ENCODE measurements around the gene CHPF. TPM values are rescaled to one million over a fixed set of nuclear protein-coding genes. Genes with fewer than 3 reads are reported as not detected.

CHPF gene, protein sequence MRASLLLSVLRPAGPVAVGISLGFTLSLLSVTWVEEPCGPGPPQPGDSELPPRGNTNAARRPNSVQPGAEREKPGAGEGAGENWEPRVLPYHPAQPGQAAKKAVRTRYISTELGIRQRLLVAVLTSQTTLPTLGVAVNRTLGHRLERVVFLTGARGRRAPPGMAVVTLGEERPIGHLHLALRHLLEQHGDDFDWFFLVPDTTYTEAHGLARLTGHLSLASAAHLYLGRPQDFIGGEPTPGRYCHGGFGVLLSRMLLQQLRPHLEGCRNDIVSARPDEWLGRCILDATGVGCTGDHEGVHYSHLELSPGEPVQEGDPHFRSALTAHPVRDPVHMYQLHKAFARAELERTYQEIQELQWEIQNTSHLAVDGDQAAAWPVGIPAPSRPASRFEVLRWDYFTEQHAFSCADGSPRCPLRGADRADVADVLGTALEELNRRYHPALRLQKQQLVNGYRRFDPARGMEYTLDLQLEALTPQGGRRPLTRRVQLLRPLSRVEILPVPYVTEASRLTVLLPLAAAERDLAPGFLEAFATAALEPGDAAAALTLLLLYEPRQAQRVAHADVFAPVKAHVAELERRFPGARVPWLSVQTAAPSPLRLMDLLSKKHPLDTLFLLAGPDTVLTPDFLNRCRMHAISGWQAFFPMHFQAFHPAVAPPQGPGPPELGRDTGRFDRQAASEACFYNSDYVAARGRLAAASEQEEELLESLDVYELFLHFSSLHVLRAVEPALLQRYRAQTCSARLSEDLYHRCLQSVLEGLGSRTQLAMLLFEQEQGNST
- 13.8 and 15.8 TPM in 2 replicates for total RNA-seq (2021)
- Bru-seq, nascent RNA: percentile 40 among the genes with signal in this experiment
- BruChase-seq, experiment 1, labeled RNA remaining after a 2-hour chase: percentile 46 among the genes with signal in this experiment
- BruChase-seq, experiment 2, labeled RNA remaining after a 6-hour chase: percentile 52 among the genes with signal in this experiment
- long read RNA-seq, transcript CHPF-201 (4 exons, 3,013 nt): major isoform, 64 of 79 reads
- long read RNA-seq, partial matches to known transcripts: 10 of 79 reads
- long read RNA-seq, other reads (novel, unspliced or antisense): 2 of 79 reads

DNA sequence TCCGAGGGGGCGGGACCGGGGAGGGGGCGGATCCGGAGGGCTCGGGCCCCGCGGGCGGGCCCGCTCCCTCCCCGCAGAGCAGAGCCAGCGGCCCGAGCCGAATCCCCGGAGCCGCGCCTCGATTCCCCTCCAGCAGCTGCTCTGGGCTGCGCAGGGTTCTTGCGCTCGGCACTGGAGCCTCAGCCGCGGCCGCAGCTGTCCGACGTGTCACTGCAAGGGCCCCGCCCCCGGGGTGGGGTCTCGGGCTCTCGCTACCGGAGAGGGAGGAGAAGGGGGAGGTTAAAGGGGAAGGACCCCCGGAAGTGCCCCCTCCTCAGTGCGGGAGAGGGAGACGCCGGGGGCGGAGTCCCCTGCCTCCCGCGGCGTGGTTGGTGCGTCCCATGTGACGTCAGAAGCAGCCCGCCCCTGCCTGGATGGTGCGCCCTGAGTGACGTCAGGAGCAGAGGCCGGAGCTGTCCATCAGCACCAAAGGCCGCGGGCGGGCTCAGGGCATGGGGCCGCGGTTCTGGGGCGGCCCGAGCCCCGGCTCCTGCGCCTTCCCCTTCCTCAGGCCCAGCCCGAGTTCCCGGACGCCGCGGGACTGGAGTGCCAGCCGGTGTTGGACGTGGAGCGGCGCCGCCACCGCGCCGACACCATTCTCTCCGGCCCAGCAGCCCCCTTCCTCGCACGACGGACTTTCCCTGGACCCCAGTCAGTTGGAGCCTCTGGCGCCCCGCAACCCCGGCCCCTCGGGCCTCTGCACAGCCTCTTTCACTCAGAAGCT lies at the start of gene CHPF, which contains the start of gene TMEM198:
Gene CHPF (minus strand): TSS at position 214 of the 763 bp plus-strand sequence. CDS start 271 bp downstream, outside the sequence.
Gene TMEM198 (plus strand): TSS at position 433 of the 763 bp plus-strand sequence. CDS start 700 bp downstream, outside the sequence.
- H3K4me3 ChIP-seq (ENCODE audit: low read depth, low read length, poor library complexity, severe bottlenecking): peak within 1 kb of the TSS; percentile 64
- TF ChIP-seq, protein P1, sequence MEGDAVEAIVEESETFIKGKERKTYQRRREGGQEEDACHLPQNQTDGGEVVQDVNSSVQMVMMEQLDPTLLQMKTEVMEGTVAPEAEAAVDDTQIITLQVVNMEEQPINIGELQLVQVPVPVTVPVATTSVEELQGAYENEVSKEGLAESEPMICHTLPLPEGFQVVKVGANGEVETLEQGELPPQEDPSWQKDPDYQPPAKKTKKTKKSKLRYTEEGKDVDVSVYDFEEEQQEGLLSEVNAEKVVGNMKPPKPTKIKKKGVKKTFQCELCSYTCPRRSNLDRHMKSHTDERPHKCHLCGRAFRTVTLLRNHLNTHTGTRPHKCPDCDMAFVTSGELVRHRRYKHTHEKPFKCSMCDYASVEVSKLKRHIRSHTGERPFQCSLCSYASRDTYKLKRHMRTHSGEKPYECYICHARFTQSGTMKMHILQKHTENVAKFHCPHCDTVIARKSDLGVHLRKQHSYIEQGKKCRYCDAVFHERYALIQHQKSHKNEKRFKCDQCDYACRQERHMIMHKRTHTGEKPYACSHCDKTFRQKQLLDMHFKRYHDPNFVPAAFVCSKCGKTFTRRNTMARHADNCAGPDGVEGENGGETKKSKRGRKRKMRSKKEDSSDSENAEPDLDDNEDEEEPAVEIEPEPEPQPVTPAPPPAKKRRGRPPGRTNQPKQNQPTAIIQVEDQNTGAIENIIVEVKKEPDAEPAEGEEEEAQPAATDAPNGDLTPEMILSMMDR (conservative IDR thresholded peaks at IDR 0.05; ENCODE audit: low read depth, low read length): no peak
- TF ChIP-seq EZH2 (IDR thresholded peaks at IDR 0.05; ENCODE audit: borderline replicate concordance, low read depth, low read length, poor library complexity, severe bottlenecking): no peak
- peak; percentile 97 for DNase-seq (ENCODE audit: low spot score)
- H3K4me1 ChIP-seq (ENCODE audit: insufficient read depth, low read length, poor library complexity, severe bottlenecking): peaks cover 11% of the 10 kb centered on the region
- ChIA-PET POLR2A (ENCODE audit: low non-redundant PET) (interaction anchor here (0.7 kb wide), 1 partner anchor 1716 kb away, joined by 3 read pairs; no protein-coding TSS in a partner anchor), CTCF (interaction anchor here (0.6 to 1.7 kb wide), 4 partner anchors 14 to 101 kb away, joined by 3 to 7 read pairs (median 4); no protein-coding TSS in a partner anchor)
- intact Hi-C loops (cut with micrococcal nuclease; ENCODE audit: unreplicated experiment): loop anchor here (1.0 to 2.0 kb wide), 2 partner anchors 54 to 145 kb away; partner anchors contain the start of gene STK11IP
- H3K36me3 ChIP-seq (ENCODE audit: insufficient read depth, low read length, poor library complexity, severe bottlenecking): peaks cover 3% of the 10 kb centered on the region
- BruUV-seq (replicated peaks): no TSS peak
- H3K9me3 ChIP-seq (ENCODE audit: low read depth, low read length, poor library complexity, severe bottlenecking): no peaks in the 10 kb centered on the region
- peak within 1 kb of the TSS; percentile 73 for H3K27ac ChIP-seq (ENCODE audit: low read depth, low read length, poor library complexity, severe bottlenecking)
- no peaks in the 10 kb centered on the region for H3K27me3 ChIP-seq (replicated peaks; ENCODE audit: insufficient read depth, low read depth, low read length, poor library complexity)

DNA sequence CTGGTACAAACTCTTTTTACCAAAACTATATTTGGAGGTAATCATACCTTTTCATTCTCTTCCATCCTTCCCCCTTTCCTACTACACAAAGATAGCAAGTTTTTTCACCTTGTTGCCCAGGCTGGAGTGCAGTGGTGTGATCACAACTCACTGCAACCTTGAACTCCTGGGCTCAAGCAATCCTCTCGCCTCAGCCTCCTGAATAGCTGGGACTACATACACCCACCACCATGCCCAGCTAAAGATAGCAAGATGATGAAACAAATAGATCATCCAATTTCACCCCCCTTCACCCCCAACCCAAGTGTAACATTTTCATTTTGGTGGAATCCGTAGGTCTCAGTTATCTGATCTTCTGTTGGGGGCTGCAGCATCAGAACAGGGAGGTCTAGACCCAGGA lies 49.5 kb upstream of the CHPF start:
- BruUV-seq (replicated peaks): no TSS peak
- ChIA-PET POLR2A (ENCODE audit: low non-redundant PET) (no interaction called here), CTCF (interaction anchor here (0.5 kb wide), 1 partner anchor 33 kb away, joined by 3 read pairs; no protein-coding TSS in a partner anchor)
- no peaks in the 10 kb centered on the region for H3K9me3 ChIP-seq (ENCODE audit: low read depth, low read length, poor library complexity, severe bottlenecking)
- no peaks in the 10 kb centered on the region for H3K27me3 ChIP-seq (replicated peaks; ENCODE audit: insufficient read depth, low read depth, low read length, poor library complexity)
- H3K4me1 ChIP-seq (ENCODE audit: insufficient read depth, low read length, poor library complexity, severe bottlenecking): peaks cover 23% of the 10 kb centered on the region
- H3K4me3 ChIP-seq (ENCODE audit: low read depth, low read length, poor library complexity, severe bottlenecking): no peak overlapping the region
- intact Hi-C loops (cut with micrococcal nuclease; ENCODE audit: unreplicated experiment): no loop called here
- TF ChIP-seq EZH2 (IDR thresholded peaks at IDR 0.05; ENCODE audit: borderline replicate concordance, low read depth, low read length, poor library complexity, severe bottlenecking): no peak
- TF ChIP-seq, protein P1 (conservative IDR thresholded peaks at IDR 0.05; ENCODE audit: low read depth, low read length): no peak
- DNase-seq (ENCODE audit: low spot score): no peak
- H3K36me3 ChIP-seq (ENCODE audit: insufficient read depth, low read length, poor library complexity, severe bottlenecking): no peaks in the 10 kb centered on the region
- H3K27ac ChIP-seq (ENCODE audit: low read depth, low read length, poor library complexity, severe bottlenecking): peak overlapping the region; percentile 57

Data from A673 (cell line).